Measurements from ENCODE around the gene TMEM86A. TPM values are rescaled to one million over a fixed set of nuclear protein-coding genes. Genes with fewer than 3 reads are reported as not detected.
"Not testable (repeated sequence)": the region's sequence is repeated elsewhere in the genome, so short reads cannot be mapped to it uniquely, and the experiment has no call there.

TMEM86A gene
- total and polyA plus RNA-seq, 4 donors, result 4.9 to 6.6 (median 6.0) TPM

- H3K4me1 ChIP-seq (ENCODE audit: control insufficient read depth, insufficient read depth, low read length); H3K9me3 ChIP-seq (ENCODE audit: control insufficient read depth, insufficient read depth, low read length); H3K36me3 ChIP-seq (ENCODE audit: control insufficient read depth, insufficient read depth, low read length); H3K27ac ChIP-seq (ENCODE audit: low read depth, low read length); H3K27me3 ChIP-seq (ENCODE audit: control insufficient read depth, insufficient read depth, low read length); DNase-seq (ENCODE audit: low read depth in 4 of 6, low spot score in 6 of 6); H3K4me3 ChIP-seq (ENCODE audit: low read depth, low read length): not testable (repeated sequence)
- no CpG with 5 or more reads among the region's 7 CpGs for WGBS (ENCODE audit: insufficient coverage)
Measured at GRCh38 chr11:18672209-18672608, 26.4 kb upstream of the TMEM86A start.

- no peak overlapping the region for H3K27ac ChIP-seq (ENCODE audit: low read depth, low read length)
- no peaks in the 10 kb centered on the region for H3K27me3 ChIP-seq (ENCODE audit: control insufficient read depth, insufficient read depth, low read length)
- no peaks in the 10 kb centered on the region for H3K4me1 ChIP-seq (ENCODE audit: control insufficient read depth, insufficient read depth, low read length)
- no peaks in the 10 kb centered on the region for H3K36me3 ChIP-seq (ENCODE audit: control insufficient read depth, insufficient read depth, low read length)
- H3K9me3 ChIP-seq (ENCODE audit: control insufficient read depth, insufficient read depth, low read length), result no peaks in the 10 kb centered on the region
- DNase-seq (ENCODE audit: low read depth in 4 of 6, low spot score in 6 of 6), result no peak
- H3K4me3 ChIP-seq (ENCODE audit: low read depth, low read length), result no peak overlapping the region
- WGBS (ENCODE audit: insufficient coverage), result 100% methylated on average over 2 of the region's 4 CpGs
Measured at GRCh38 chr11:18676803-18677202, 21.8 kb upstream of the TMEM86A start.

- Histone ChIP-seq H3K27me3 (ENCODE audit: control insufficient read depth, insufficient read depth, low read length) (no peaks in the 10 kb centered on the region), H3K27ac (ENCODE audit: low read depth, low read length) (no peak overlapping the region), H3K36me3 (ENCODE audit: control insufficient read depth, insufficient read depth, low read length) (no peaks in the 10 kb centered on the region), H3K4me1 (ENCODE audit: control insufficient read depth, insufficient read depth, low read length) (no peaks in the 10 kb centered on the region), H3K9me3 (ENCODE audit: control insufficient read depth, insufficient read depth, low read length) (no peaks in the 10 kb centered on the region), H3K4me3 (ENCODE audit: low read depth, low read length) (no peak overlapping the region)
- WGBS (ENCODE audit: insufficient coverage), result 100% methylated on average over 1 of the region's 3 CpGs
- DNase-seq (ENCODE audit: low read depth in 4 of 6, low spot score in 6 of 6), result no peak
Measured at GRCh38 chr11:18677560-18677959, 21.0 kb upstream of the TMEM86A start.

- H3K27ac ChIP-seq (ENCODE audit: low read depth, low read length); H3K4me3 ChIP-seq (ENCODE audit: low read depth, low read length); H3K27me3 ChIP-seq (ENCODE audit: control insufficient read depth, insufficient read depth, low read length); H3K36me3 ChIP-seq (ENCODE audit: control insufficient read depth, insufficient read depth, low read length); DNase-seq (ENCODE audit: low read depth in 4 of 6, low spot score in 6 of 6); H3K4me1 ChIP-seq (ENCODE audit: control insufficient read depth, insufficient read depth, low read length); H3K9me3 ChIP-seq (ENCODE audit: control insufficient read depth, insufficient read depth, low read length): not testable (repeated sequence)
- 100% methylated on average over 1 of the region's 1 CpG for WGBS (ENCODE audit: insufficient coverage)
Measured at GRCh38 chr11:18681949-18682348, 16.6 kb upstream of the TMEM86A start.

GRCh38 chr11:18682466-18682865 lies 16.1 kb upstream of the TMEM86A start:
- DNase-seq (ENCODE audit: low read depth in 4 of 6, low spot score in 6 of 6), result no peak
- Histone ChIP-seq H3K4me3 (ENCODE audit: low read depth, low read length) (no peak overlapping the region), H3K36me3 (ENCODE audit: control insufficient read depth, insufficient read depth, low read length) (no peaks in the 10 kb centered on the region), H3K4me1 (ENCODE audit: control insufficient read depth, insufficient read depth, low read length) (no peaks in the 10 kb centered on the region), H3K27me3 (ENCODE audit: control insufficient read depth, insufficient read depth, low read length) (no peaks in the 10 kb centered on the region), H3K27ac (ENCODE audit: low read depth, low read length) (no peak overlapping the region), H3K9me3 (ENCODE audit: control insufficient read depth, insufficient read depth, low read length) (no peaks in the 10 kb centered on the region)
- no CpG with 5 or more reads among the region's 3 CpGs for WGBS (ENCODE audit: insufficient coverage)

GRCh38 chr11:18684267-18684666 lies 14.3 kb upstream of the TMEM86A start:
- Histone ChIP-seq H3K27ac (ENCODE audit: low read depth, low read length) (no peak overlapping the region), H3K9me3 (ENCODE audit: control insufficient read depth, insufficient read depth, low read length) (no peaks in the 10 kb centered on the region), H3K4me3 (ENCODE audit: low read depth, low read length) (no peak overlapping the region), H3K4me1 (ENCODE audit: control insufficient read depth, insufficient read depth, low read length) (no peaks in the 10 kb centered on the region), H3K36me3 (ENCODE audit: control insufficient read depth, insufficient read depth, low read length) (no peaks in the 10 kb centered on the region), H3K27me3 (ENCODE audit: control insufficient read depth, insufficient read depth, low read length) (no peaks in the 10 kb centered on the region)
- no peak for DNase-seq (ENCODE audit: low read depth in 4 of 6, low spot score in 6 of 6)
- WGBS (ENCODE audit: insufficient coverage), result 100% methylated on average over 1 of the region's 1 CpG

- not testable (repeated sequence) for H3K4me3 ChIP-seq (ENCODE audit: low read depth, low read length); H3K27ac ChIP-seq (ENCODE audit: low read depth, low read length); DNase-seq (ENCODE audit: low read depth in 4 of 6, low spot score in 6 of 6); H3K4me1 ChIP-seq (ENCODE audit: control insufficient read depth, insufficient read depth, low read length); H3K36me3 ChIP-seq (ENCODE audit: control insufficient read depth, insufficient read depth, low read length); H3K27me3 ChIP-seq (ENCODE audit: control insufficient read depth, insufficient read depth, low read length); H3K9me3 ChIP-seq (ENCODE audit: control insufficient read depth, insufficient read depth, low read length)
- no CpG with 5 or more reads among the region's 4 CpGs for WGBS (ENCODE audit: insufficient coverage)
Measured at GRCh38 chr11:18691467-18692140, 7.0 kb upstream of the TMEM86A start.

GRCh38 chr11:18692941-18693760 lies 5.4 kb upstream of the TMEM86A start:
- Histone ChIP-seq H3K9me3 (ENCODE audit: control insufficient read depth, insufficient read depth, low read length) (no peaks in the 10 kb centered on the region), H3K27me3 (ENCODE audit: control insufficient read depth, insufficient read depth, low read length) (no peaks in the 10 kb centered on the region), H3K36me3 (ENCODE audit: control insufficient read depth, insufficient read depth, low read length) (no peaks in the 10 kb centered on the region), H3K4me3 (ENCODE audit: low read depth, low read length) (no peak overlapping the region), H3K4me1 (ENCODE audit: control insufficient read depth, insufficient read depth, low read length) (no peaks in the 10 kb centered on the region), H3K27ac (ENCODE audit: low read depth, low read length) (no peak overlapping the region)
- DNase-seq (ENCODE audit: low read depth in 4 of 6, low spot score in 6 of 6), result no peak
- 74% methylated on average over 7 of the region's 9 CpGs for WGBS (ENCODE audit: insufficient coverage)

- peaks cover 14% of the 10 kb centered on the region for H3K36me3 ChIP-seq (ENCODE audit: control insufficient read depth, insufficient read depth, low read length)
- peaks cover 19% of the 10 kb centered on the region for H3K4me1 ChIP-seq (ENCODE audit: control insufficient read depth, insufficient read depth, low read length)
- H3K9me3 ChIP-seq (ENCODE audit: control insufficient read depth, insufficient read depth, low read length), result no peaks in the 10 kb centered on the region
- no peak overlapping the region for H3K4me3 ChIP-seq (ENCODE audit: low read depth, low read length)
- WGBS (ENCODE audit: insufficient coverage), result no CpG with 5 or more reads among the region's 2 CpGs
- H3K27ac ChIP-seq (ENCODE audit: low read depth, low read length), result no peak overlapping the region
- DNase-seq (ENCODE audit: low read depth in 4 of 6, low spot score in 6 of 6), result no peak
- H3K27me3 ChIP-seq (ENCODE audit: control insufficient read depth, insufficient read depth, low read length), result no peaks in the 10 kb centered on the region
Measured at GRCh38 chr11:18696638-18697225, 1.8 kb upstream of the TMEM86A start.
